Measurements from ENCODE around the gene CD101.

The CD101 gene

GRCh38 chr1:117047271-117047670 is 45.7 kb downstream of the CD101 start:
- no peak for FAIRE-seq

DNA sequence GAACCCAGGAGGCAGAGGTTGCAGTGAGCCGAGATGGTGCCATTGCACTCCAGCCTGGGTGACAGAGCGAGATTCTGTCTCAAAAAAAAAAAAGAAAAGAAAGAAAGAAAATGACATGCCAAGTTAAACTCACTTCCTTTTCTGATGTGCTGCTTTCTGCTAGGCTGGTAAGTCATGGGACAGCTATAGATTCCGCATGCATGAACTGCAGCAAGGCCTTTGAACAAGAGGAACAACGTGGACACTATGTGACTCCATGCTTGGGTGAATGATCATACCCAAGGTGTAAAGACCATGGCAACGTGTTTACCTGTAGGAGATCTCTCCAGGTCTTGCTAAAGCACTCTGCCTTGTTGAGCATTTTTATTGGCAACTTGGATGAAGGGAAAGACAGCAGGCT is 48.3 kb downstream of the CD101 start:
- FAIRE-seq (no peak), DNase-seq (ENCODE audit: insufficient read length, low spot score) (no peak)

More at GRCh38 chr1:117047271-117047670, 45.7 kb downstream of the CD101 start:
- DNase-seq (ENCODE audit: insufficient read length, low spot score): no peak

DNA sequence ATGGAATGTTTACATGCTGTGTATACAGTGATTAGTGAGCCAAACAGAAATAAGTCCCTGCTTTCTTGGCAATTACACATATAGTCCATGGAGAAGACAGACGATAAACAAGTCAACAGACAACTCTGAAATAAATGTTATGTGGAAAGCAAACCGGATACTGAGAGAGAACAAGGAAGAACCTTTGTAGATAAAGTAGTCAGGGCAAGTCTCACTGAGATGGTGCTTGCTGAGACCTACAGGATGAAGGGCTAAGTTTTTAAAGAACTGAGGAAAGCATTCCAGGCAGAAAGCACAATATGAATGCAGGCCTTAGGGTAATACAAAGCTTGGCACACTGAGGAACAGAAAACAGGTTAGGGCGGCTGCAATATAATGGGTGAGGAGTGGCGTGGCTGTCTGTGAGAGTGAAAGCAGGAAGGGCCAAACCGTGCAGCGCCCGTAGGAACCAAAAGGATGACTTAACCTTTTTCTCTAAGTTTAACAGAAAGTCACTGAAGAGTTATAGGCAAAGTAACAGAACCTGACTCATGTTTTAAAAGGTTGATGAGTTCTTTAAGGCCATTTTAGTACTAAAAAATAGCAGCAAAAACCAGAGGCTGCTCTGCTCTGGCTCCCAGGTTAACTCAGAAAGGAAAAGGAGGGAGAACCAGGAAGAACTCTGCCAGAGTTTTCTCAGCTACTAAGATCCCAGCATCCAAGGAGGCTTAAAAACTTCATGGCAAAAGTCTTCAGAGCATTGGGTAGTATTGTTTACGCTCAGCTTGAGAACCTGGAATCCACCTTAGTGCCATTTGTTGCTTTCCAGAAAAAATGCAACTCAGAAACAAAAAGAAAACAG is 49.9 kb downstream of the CD101 start:
- FAIRE-seq: no peak
- DNase-seq (ENCODE audit: insufficient read length, low spot score): no peak

DNA sequence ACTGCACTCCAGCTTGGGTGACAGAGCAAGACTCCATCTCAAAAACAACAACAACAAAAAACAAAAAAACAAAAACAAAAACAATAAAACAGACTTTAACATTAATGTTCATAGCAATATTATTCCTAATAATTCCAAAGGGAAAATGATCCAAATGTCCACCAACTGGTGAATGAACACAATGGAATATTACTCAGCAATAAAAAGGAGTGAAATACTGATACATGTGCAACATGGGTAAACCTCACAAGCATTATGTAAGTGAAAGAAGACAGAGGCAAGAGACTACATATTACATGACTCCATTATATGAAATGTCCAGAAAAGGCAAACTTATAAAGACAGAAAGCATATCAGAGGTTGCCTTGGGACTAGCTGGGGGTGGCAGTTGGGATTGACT is 52.5 kb downstream of the CD101 start:
- DNase-seq (ENCODE audit: insufficient read length, low spot score): no peak
- no peak for FAIRE-seq

DNA sequence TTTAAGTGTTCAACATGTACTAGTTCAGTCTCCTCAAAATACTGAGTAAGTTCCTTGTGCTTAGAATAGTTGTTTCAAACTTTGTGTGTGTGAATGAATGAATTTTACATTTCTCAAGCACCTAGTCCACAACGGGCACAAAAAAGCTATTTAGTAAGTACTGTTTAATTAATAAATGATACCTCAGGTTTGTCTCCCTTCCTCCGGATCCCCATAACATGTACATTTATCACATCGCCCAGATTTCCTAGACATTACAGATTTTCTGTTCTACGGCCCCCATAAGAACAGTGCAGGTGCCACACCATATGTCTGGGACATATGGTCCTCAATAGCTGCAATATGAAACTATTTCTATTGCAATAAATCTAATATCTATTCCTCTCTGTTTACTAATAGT is 57.2 kb downstream of the CD101 start:
- DNase-seq (ENCODE audit: insufficient read length, low spot score) (no peak), FAIRE-seq (no peak)

GRCh38 chr1:117059334-117059677 is 57.7 kb downstream of the CD101 start:
- FAIRE-seq: no peak
- no peak for DNase-seq (ENCODE audit: insufficient read length, low spot score)

DNA sequence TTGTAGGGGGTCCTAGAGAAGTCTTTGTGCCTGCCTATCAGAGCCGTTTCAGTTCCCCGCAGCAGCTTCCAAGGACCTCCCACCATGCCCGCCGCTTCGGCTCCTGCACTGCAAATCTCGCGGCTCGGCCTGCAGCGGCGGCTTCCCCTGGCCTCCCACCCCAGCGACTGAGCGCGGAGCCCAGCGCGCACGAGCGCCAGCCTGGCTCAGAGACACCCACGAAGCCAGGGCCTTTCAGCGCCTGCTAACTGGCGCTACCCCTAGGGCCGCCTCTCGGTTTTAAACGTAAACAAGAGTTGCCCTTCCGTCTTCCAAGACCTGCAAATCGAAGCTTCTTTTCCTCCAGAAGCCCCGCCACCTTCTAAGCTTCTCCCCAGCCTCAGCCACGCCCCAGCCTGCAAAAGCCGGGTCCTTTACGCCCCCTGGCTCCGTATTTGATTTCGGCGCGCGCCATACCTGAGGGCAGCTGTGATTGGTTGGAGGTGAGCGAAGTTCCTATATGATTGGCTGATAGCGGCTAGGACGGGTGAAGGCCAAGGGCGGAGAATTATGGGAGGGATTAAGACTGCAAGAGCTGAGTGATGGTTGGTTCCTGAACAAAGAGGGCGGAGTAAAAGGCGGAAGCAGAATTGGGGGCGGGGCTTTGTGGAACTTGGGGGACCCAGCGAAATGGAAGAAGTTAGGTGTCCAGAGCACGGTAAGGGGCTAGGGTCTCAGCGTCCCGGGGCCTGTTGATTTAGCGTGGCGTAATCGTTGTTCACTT is 58.3 kb downstream of the CD101 start, which contains the start of gene TTF2:
TSS of gene TTF2 (plus strand) at position 649 of the 763 bp plus-strand sequence. CDS start at position 670, 21 bp downstream.
- peak; percentile 93 for DNase-seq (ENCODE audit: insufficient read length, low spot score)
- FAIRE-seq: no peak

- FAIRE-seq: no peak
- DNase-seq (ENCODE audit: insufficient read length, low spot score): no peak
Measured at GRCh38 chr1:117060441-117061317, 59.1 kb downstream of the CD101 start.

GRCh38 chr1:117061986-117062415 is 60.4 kb downstream of the CD101 start:
- no peak for FAIRE-seq
- DNase-seq (ENCODE audit: insufficient read length, low spot score): no peak

GRCh38 chr1:117066367-117066766 is 64.8 kb downstream of the CD101 start:
- no peak for DNase-seq (ENCODE audit: insufficient read length, low spot score)
- FAIRE-seq: no peak

DNA sequence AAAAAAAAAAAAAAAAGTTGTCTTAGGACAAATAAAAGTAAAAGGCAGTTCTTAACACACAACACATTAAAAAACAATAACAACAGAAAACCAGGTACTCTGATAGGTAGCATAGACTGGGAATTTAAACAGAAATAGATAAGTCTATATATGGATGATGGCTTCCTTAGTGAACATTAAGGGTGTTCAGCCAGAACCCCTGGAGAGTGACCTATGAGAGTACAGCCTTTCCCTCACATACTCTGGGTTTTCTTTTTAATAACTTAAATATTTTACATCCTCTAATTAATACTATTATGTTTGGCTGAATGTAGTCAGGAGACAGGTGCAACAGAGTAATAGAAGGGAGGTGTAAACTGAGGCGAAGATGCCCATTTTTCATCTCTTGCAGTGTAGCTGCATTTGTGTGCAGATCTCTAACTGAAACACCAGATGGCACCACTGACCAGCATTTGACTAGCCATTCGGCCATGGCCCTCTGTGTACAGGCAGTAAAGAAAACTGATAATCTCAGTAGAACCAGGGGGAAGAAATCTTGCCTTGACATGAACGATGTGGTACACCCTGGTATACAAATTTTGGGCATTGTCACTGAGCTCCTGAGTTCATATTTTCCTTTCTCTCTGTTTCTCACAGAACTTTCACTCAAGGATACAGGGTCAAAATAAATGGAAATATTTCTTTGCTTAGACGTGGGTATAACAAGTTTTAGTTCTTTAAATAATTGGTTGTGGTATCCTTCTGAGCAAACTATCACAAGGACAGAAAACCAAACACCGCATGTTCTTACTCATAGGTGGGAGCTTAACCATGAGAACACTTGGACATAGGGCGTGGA is 66.2 kb downstream of the CD101 start:
- DNase-seq (ENCODE audit: insufficient read length, low spot score): peak; percentile 42

GRCh38 chr1:117068580-117068979 is 67.0 kb downstream of the CD101 start:
- no peak for DNase-seq (ENCODE audit: insufficient read length, low spot score)
- FAIRE-seq: no peak

More for the DNA sequence above, 66.2 kb downstream of the CD101 start:
- FAIRE-seq: no peak

DNA sequence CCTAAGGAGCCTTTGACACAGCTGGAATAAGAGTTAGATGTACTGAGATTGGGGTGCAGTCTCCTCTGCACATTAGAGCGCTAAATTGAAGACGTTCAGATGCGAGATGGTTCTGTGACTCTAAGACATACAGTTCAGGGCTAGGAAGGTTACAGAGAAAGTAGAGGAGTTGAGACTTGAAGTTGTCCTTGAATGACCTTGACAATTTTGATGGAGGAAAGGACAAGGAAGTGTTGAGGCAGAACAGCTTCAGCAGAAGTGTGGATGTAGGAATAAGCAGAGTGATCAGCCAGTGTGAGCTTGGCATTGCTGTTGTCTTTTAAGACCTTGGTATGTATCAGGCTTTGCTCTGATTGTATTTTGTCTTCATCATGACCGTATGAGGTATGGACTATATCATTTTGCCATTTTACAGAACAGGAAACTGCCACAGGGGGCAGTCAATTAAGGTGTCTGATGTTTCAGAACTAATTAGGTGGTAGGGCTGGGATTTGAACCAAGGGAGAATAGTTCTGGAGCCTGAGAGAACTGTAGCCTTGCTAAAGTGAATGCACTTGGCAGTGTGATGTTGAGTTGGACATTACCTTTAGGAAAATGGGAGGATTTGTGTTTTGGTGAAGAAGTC is 67.8 kb downstream of the CD101 start:
- FAIRE-seq (no peak), DNase-seq (ENCODE audit: insufficient read length, low spot score) (no peak)

DNA sequence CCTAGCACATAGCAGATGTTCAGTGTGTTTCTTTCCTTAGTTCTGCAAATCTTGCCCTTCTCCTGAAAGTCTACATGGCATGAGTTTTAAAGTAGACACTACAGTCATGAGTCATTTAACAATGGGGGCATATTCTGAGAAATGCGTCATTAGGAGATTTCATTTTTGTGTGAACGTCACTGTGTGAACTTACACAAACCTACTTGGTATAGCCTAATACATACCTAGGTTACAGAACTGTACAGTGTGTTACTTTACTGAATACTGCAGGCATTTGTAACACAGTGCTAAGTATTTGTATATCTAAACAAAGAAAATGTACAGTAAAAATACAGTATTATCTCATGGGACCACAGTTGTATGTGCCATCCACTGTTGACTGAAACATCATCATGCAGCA is 68.6 kb downstream of the CD101 start:
- FAIRE-seq (no peak), DNase-seq (ENCODE audit: insufficient read length, low spot score) (no peak)

DNA sequence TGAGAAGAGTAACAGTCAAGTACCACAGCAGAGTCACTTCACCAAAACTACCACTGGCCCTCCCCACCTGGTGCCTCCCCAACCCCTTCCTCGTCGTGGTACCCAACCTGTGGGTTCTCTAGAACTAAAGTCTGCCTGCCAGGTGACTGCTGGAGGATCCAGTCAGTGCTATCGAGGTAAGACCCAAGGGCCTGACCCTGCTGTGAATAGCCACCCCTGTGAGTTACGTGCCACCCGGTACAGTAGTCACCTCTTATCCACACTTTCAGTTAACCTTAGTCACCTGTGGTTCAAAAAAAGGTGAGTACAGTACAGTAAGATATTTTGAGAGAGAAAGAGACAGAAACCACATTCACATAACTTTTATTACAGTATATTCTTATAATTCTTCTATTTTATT is 75.1 kb downstream of the CD101 start:
- no peak for DNase-seq (ENCODE audit: insufficient read length, low spot score)
- FAIRE-seq: no peak

DNA sequence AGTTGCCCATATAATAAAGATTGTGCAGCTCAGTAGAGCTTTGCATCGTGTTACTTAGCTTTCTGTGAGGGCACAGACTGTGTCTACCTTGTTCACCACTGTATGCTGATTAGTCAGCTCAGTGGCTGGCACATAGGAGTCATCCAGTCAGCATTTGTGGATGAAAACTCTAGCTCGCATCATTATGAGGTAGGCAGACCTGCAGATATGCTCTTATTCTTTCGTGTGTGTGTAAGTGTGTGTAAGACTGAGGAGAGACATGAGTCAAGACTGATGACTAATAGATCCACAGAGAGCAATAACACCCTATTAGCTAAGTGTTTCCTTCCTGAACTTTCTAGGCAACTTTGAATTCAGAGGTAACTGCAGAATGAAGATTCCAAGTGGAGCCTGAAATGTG is 75.7 kb downstream of the CD101 start:
- no peak for FAIRE-seq
- no peak for DNase-seq (ENCODE audit: insufficient read length, low spot score)

DNA sequence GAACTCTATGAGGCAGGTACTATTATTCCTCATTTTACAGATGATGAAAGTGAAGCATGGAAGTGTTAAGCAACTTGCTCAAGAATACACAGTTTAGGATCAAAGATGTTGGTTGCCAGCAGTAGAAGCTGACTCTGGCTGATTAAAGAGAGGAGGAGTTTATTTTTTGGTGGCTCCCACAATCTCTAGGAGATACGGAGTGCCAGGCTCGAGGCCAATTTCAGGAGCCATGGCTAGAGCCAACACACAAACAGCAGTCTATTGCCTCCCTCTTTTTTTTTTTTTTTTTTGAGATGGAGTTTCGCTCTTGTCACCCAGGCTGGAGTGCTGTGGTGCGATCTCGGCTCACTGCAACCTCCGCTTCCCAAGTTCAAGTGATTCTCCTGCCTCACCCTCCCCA is 78.2 kb downstream of the CD101 start:
- FAIRE-seq: no peak

DNA sequence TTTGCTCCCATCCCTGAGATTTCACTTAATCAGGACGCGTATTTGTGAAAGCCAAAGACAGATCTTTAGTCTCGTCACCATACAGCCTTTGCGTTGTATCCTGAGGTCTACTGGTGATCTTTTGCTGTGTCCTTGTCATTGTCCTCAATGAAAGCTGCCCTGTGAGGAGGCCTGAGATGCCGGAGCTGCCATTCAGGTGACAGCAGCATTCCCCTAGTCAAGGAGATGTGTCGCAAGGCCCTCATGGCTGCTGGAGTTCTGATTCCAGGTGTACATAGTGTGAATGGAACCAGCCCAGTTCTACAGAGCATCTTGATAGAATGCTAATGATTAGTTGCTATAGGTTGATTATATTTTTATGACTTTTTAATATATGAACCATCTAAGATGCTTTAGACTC is 82.7 kb downstream of the CD101 start:
- FAIRE-seq (no peak), DNase-seq (ENCODE audit: insufficient read length, low spot score) (no peak)

More for the DNA sequence above, 78.2 kb downstream of the CD101 start:
- no peak for DNase-seq (ENCODE audit: insufficient read length, low spot score)
